ENCODE data around the gene CHPF2. TPM values are rescaled to one million over a fixed set of nuclear protein-coding genes. Genes with fewer than 3 reads are reported as not detected.

Gene CHPF2
- total RNA-seq, 4 donors from 2014 or later: 18.0 to 38.1 (median 25.7) TPM

- Histone ChIP-seq H3K27me3 (peaks cover 12% of the 10 kb centered on the region), H3K4me3 (peak overlapping the region in 1 of 2 donors; percentile 29), H3K36me3 (peaks cover 0 to 47% of the 10 kb centered on the region in 2 donors), H3K27ac (peak overlapping the region in 3 of 4 donors; percentile 12 to 41 (median 19)), H3K4me1 (peaks cover 0 to 55% (median 32%) of the 10 kb centered on the region in 3 donors), H3K9me3 (no peaks in the 10 kb centered on the region)
- no peak for ATAC-seq
- whole genome bisulfite sequencing, 2 donors (ENCODE audit: low coverage in 1 of 2): 41% methylated on average over 2 of the region's 2 CpGs; no CpG with 5 or more reads in 1 of the 2 donors
- TF ChIP-seq POLR2A (IDR thresholded peaks at IDR 0.05): no peak
- TF ChIP-seq CTCF (IDR thresholded peaks at IDR 0.05): no peak
- TF ChIP-seq EP300 (IDR thresholded peaks at IDR 0.05): no peak
Observed at GRCh38 chr7:151243045-151243349, 10.7 kb downstream of the CHPF2 start.

- H3K27me3 ChIP-seq: peaks cover 12% of the 10 kb centered on the region
- H3K4me1 ChIP-seq: peaks cover 0 to 59% (median 32%) of the 10 kb centered on the region in 3 donors
- peak overlapping the region in 1 of 2 donors; percentile 29 for H3K4me3 ChIP-seq
- ATAC-seq: no peak
- H3K36me3 ChIP-seq: peaks cover 0 to 41% of the 10 kb centered on the region in 2 donors
- peak overlapping the region in 3 of 4 donors; percentile 12 to 41 (median 19) for H3K27ac ChIP-seq
- no peaks in the 10 kb centered on the region for H3K9me3 ChIP-seq
- 38 to 67% methylated on average over 4 to 17 of the region's 17 CpGs for WGBS, 2 donors (ENCODE audit: low coverage in 1 of 2)
- TF ChIP-seq POLR2AphosphoS5 (IDR thresholded peaks at IDR 0.05): no peak
- no peak for TF ChIP-seq POLR2A (IDR thresholded peaks at IDR 0.05)
- no peak for TF ChIP-seq EP300 (IDR thresholded peaks at IDR 0.05)
- no peak for TF ChIP-seq CTCF (IDR thresholded peaks at IDR 0.05)
Observed at GRCh38 chr7:151243408-151244195, 11.3 kb downstream of the CHPF2 start.

- 10 to 13% methylated on average over 7 of the region's 10 CpGs for WGBS, 2 donors (ENCODE audit: low coverage in 1 of 2)
- TF ChIP-seq CTCF (IDR thresholded peaks at IDR 0.05) (peak in 3 of 4 experiments; percentile 64 to 87 (median 66)), EP300 (IDR thresholded peaks at IDR 0.05) (no peak), POLR2AphosphoS5 (IDR thresholded peaks at IDR 0.05) (no peak), POLR2A (IDR thresholded peaks at IDR 0.05) (no peak)
- peaks cover 0 to 65% (median 32%) of the 10 kb centered on the region in 3 donors for H3K4me1 ChIP-seq
- H3K36me3 ChIP-seq: peaks cover 0 to 34% of the 10 kb centered on the region in 2 donors
- H3K27me3 ChIP-seq: peaks cover 12% of the 10 kb centered on the region
- ATAC-seq: no peak
- no peak overlapping the region for H3K4me3 ChIP-seq
- no peaks in the 10 kb centered on the region for H3K9me3 ChIP-seq
- peak overlapping the region in 2 of 4 donors; percentile 19 to 41 for H3K27ac ChIP-seq
Observed at GRCh38 chr7:151244196-151244840, 12.0 kb downstream of the CHPF2 start.

GRCh38 chr7:151244841-151245346, 12.6 kb downstream of the CHPF2 start:
- TF ChIP-seq CTCF (IDR thresholded peaks at IDR 0.05) (no peak), POLR2AphosphoS5 (IDR thresholded peaks at IDR 0.05) (no peak), EP300 (IDR thresholded peaks at IDR 0.05) (no peak), POLR2A (IDR thresholded peaks at IDR 0.05) (no peak)
- H3K27ac ChIP-seq: peak overlapping the region in 3 of 4 donors; percentile 92 to 96 (median 96)
- H3K27me3 ChIP-seq: peaks cover 12% of the 10 kb centered on the region
- ATAC-seq: no peak
- peaks cover 0 to 28% of the 10 kb centered on the region in 2 donors for H3K36me3 ChIP-seq
- H3K4me1 ChIP-seq: peaks cover 0 to 71% (median 38%) of the 10 kb centered on the region in 3 donors
- peak overlapping the region; percentile 2 to 75 for H3K4me3 ChIP-seq
- no peaks in the 10 kb centered on the region for H3K9me3 ChIP-seq
- WGBS, 2 donors (ENCODE audit: low coverage in 1 of 2): no CpG with 5 or more reads among the region's 15 CpGs
